NOMO-1 treated with dmso at 0.1 percent for 144 hours (cell line): ENCODE results near the gene NSF.
"Not testable (repeated sequence)": the region's sequence is repeated elsewhere in the genome, so short reads cannot be mapped to it uniquely, and the experiment has no call there.

ENCODE experiments used
- DNase-seq: peaks from one replicate; lab custom pipeline; 2025; ENCODE audit not compliant: unreplicated experiment; lab: John Stamatoyannopoulos, UW

Gene NSF

DNA sequence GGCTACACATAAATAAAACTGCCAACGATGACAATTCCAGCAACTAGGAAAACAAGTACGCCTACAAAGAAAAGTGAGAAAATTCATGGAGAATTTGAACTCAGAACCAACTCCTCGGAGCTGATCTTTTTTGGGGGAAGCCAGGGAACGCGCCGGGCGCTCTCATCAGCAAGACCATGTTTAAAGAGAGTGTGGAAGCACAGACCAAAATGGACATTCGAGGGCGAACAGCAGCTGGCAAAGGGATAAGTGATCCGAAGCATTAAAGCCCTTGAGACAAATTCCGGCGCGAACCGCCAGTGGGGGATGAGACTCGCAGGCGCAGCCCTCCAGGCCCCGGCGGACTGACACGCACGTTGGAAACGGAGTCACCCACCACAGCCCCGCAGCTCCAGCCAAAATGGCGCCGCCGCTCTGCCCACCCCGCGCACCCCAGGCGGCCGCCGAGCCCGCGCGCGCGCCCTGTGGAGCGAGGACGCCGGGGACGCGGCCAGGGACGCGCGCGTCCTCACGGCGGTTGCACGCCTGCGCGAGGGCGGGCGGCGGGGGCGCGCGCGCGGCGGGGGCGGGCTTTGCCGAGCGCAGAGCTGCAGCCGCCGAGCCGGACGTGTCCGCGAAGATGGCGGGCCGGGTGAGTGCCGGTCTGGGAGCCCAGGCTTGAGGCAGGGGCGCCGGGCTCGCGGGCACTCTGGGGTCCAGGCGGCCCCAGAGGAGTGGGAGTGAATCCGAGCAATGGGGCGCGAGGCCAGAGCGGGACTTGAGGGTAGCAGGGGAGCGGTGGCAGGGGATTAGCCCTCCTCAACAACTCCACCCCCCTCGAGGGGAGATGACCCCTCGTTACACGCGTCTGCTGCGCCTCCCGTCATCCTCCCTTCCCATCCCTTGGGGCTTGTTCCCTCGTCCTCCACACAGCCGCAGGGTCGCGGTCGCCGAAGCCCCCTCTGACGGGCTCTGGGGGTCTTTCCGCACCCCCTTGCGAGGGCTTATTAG lies at the start of gene NSF:
Gene NSF, plus strand, starts transcription at position 513 of the 990 bp plus-strand sequence. Its CDS starts 107 bp downstream, at position 620.
- DNase-seq: not testable (repeated sequence)

DNA sequence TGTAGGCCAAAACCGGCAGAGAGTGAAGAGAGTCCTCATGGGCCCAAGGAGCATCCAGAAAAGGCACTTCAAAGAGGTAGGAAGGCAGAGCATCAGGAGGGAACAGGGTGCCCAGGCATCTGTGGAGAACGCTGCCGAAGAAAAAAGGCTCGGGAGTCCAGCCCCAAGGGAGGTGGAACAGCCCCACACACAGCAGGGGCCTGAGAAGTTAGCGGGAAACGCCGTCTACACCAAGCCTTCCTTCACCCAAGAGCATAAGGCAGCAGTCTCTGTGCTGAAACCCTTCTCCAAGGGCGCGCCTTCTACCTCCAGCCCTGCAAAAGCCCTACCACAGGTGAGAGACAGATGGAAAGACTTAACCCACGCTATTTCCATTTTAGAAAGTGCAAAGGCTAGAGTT lies 41.9 kb upstream of the NSF start:
- DNase-seq: not testable (repeated sequence)

DNA sequence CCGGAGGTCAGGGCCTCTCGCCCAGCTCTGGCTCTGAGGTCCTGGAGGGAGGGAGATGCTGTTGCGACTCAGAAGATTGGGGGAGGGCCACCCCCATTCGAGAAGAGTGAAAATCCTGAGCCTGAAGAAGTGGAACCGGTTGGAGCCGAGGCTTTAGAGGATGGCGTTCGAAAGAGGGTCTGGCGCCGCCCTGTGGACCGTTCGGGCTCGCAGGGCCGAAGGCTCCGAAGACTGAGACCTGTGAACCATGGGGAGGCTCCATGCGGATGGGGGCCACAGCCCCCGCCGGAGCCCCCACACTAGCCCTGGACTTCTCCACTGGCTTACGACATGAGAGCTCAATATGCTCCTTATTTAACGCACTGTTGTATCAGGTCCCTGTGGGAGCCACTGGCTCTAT lies 31.3 kb upstream of the NSF start:
- DNase-seq: not testable (repeated sequence)

DNA sequence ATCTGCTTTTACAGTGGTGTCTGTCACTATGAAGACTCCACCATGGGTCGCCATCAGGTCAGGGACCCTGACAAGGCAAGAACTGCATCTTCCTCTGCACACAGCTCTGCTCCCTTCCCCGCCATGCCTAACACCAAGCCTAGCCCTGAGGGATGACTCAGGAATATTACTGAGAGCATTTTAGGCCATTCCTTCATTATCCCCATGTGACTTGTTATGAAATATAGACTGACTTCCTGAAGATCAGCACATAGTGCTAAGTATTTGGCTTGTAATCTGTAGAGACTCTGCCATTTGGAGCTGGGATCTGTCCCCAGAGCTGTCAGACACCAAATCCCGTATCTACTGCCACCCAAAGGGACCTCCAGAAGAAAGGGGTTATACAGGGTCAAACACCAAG lies 30.4 kb upstream of the NSF start:
- not testable (repeated sequence) for DNase-seq

DNA sequence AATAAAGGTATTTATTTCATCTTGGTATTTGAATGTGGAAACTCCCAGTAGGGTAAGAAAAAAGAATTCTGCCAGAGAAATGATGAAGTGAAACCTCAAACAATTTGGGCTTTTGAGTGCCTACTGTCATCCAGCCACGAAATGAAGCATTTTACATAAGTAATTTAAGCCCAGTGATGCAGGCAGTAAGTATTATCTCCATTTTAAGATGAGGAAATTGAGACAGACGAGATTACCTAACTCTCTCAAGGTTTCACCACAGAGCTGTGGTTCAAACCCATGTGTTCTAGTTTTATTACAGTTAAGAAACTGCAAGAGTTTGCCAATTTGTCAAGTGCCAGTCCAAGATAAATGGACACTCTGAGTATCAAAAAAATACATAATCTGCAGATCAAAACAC lies 24.2 kb upstream of the NSF start:
- DNase-seq: not testable (repeated sequence)

DNA sequence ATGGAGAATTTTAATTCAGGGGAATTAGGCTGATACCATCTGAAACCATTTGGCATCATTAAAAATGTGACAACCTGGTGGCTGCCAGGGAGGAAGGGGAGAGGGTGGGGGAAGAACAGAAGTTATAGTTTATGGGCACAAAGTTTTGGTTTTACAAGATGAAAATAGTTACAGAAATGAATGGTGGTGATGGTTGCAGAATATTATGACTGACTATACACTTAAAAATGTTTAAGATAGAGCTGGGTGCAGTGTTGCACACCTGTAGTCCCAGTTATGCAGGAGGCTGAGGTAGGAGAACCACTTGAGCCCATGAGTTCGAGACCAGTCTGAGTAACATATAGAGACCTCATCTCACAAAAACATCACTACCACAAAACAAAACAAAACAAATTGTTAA lies 23.5 kb upstream of the NSF start:
- not testable (repeated sequence) for DNase-seq

DNA sequence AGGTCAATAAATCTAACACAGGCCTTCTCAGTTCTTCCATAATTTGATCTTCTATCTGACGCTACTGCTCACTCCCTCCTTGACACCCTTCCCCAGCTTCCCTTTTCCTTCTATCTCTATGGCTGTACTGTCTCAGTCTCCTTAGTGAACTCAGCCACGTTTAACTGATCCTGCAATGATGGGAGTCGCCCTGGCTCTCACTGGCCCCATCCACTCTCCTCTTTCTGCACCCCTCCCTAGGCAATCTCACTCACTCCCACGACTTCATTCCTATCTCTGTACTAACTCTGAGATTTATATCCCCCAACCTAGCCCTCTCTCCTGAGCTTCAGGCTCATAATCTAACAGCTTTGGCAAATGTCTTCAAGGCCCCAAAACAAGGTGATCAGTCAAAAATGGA lies 18.7 kb upstream of the NSF start:
- not testable (repeated sequence) for DNase-seq

DNA sequence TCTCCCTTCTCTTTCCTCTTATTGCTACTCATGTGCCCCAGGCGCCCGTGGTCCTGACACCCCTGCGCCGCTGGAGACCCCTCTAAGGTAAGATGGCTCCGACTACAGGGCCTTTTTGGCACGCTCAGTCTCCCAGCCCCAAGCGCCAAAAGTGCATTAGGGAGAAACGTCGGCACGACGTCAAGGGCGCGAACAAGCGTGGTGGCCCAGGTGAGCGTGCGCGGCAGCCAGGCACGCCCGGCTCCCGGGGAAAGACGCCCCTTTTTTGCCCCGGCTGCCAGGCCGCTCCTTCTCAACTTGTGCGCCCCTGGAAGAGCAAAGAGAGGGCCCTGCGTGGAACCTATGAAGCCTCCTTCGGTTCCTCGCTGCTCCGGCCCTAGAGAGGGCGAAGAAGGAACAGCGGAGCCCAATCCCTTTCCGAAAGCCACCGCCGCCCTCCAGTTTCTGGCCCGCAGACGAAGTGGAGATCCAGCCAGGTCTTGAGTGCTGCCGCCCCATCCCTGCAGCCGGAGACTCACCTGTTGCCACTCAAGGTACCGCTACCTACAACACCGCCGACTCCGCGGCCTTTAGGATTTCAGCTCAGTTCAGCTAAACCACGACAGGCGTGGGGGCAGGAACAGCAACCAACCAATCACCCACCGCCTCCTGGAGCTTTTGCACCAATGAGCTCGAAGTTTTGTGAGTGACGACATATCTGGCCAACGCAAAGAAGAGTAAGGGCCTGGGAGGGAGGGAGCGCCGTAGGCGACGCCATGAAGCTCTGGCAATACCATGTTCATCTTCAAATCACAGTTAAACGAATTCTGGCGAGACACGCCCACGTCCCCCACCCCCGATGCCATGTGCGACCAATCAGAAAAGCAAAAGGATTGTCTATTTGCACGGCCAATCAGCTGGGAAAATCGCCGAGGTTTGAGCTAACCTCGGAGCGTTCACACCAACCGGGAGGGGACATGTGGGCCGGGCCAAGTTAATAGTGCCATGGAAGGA lies 11.1 kb upstream of the NSF start, which contains the start of gene ARL17A:
Gene ARL17A, minus strand, starts transcription at position 609 of the 993 bp plus-strand sequence. CDS start 3,369 bp downstream, outside the sequence.
- DNase-seq: not testable (repeated sequence)

DNA sequence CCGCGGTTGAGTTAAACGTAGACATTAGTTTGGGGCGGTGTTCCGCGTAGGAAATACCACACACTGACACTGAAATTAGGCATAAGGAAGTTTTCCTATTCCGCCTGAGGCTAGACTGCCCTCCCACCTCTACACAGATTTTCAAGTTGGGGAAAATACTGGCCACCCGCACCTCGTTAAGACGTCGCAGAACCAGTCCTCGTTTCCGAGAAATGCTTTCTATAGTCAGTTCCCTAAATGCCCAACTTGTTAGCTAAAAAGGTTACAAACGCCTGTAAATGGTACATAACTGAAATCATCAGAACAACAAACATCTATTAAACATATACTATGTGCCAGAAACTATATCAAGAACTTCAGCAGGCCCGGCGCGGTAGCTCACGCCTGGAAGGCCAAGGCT lies 10.4 kb upstream of the NSF start:
- not testable (repeated sequence) for DNase-seq

DNA sequence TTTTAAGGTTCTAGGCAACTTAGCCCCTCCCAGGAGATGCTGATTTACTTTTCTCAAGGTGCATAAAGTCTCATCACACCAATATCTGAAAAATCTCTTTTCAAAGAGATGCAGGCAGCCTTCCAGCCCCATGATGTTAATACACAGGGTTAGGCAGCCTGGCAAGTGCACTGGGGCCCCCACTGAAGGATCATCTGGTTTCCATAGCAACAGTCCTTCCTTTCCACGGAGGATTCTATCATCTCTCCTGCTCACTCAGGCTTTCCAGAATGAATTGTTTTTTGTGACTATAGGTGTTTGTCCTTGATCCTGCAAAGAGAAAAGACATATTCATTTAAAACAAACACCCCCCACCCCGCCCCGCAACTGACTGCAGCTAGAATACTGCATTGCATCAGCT lies 5.0 kb upstream of the NSF start:
- DNase-seq: not testable (repeated sequence)

DNA sequence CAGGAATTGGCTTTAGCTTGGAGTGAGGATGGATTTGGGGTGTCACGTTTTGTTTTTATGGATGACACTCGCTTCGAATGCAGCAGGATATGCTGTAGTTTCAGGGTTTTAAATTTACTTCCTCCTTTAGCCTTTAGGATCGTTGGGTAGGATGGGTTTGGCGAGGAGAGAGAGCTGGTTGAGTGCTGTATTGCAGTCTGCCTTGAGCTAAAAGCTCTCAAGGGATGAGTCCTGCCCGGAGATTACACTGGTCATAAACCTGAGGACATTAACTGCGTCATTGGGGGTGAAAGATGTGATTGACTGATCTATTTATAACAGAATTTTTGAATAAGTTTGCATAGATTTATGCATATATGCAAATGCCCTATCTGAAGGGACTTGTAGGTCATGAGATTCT lies 863 bp downstream of the NSF start:
- DNase-seq: not testable (repeated sequence)

DNA sequence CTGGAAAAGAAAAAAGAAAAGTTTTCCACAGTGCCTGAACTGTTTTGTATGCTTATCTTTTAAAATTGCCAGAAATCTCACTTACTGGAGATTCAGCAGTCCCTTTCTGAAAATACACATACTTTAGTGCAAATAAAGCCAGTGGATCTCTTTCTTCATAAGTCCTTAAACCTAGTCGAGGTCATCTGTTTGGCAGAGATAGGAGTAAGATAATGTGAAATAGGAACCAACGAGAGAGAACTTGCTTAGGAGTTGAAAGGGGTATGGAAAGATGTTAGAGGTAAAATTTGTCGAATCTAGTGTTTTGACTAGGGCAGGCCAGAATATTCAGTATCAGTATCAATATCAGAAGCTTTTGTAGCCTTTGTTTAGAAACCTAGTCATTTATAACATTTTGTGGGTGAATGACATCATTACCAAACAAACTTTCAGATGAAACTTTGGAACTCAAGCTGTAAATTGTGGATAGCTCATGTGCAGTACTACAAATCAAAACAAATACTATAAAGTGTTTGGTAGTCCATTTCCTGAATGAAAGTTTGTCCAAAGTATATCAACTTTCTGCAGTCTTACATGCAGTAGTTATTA lies 8.0 kb downstream of the NSF start:
- not testable (repeated sequence) for DNase-seq

DNA sequence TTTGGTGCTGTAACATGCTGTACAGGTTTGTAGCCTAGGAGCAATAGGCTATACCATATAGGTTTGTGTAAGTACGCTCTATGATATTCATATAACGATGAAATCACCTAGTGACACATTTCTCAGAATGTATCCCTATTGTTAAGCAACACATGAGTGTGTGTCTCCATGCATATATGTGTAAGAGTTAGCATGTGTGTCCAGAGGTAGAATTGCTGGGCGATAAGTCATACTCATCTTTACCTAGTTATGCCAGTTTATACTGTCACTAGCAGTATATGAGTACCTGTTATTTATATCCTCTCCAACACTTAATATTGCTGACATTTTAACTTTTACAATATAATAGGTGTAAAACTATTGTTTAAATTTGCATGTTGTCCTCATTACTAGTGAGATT lies 10.3 kb downstream of the NSF start:
- not testable (repeated sequence) for DNase-seq

DNA sequence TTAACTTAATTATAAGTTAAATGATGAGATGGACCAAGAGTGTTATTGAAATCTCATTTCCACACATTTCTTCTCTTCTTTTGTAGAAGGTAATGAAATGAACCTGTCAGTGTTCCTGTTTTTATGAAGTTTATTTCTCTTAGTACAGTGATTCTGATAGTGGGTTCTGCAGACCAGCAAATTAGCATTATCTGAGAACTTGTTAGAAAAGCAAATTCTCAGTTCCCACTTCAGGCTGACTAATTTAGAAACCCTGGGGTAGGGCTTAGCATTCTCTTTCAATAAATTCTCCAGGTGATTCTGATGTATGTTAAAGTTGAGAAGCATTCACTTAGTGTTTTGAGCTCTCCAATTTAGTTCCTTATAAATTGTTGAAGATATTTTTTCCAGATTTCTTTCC lies 12.7 kb downstream of the NSF start:
- DNase-seq: not testable (repeated sequence)

DNA sequence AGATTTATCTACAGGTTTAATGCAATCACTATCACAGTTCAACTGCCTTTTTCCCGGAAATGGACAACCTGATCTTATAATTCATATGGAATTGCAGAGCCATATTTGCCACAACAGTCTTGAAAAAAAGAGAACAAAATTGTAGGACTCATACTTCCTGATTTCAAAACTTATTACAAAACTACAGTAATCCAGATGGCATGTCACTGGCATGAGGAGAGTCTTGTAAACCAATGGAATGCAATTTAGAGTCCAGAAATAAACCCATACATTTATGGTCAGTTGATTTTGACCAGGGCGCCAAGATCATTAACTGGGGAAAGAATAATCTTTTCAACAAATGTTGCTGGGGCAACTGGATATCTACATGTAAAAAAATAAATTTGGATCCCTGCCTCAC lies 20.8 kb downstream of the NSF start:
- DNase-seq: not testable (repeated sequence)

DNA sequence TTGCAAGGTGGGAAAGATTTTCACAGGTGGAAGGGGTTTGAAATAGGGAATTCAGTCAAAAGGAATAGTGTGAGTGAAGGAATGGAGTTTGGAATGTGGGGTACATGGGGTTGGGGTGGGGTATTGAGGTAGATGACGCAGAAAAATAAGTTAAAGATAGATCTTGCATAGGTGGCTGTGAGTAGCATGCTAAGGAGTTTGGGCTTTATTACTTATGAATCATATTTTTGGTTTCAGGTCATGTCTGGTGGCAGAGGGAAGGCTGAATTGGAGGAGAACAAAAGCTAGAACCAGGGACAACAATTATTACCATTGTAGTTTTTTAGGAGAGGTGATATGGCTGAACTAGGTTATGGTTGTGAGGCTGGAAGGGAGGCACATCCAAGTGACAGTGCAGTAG lies 23.4 kb downstream of the NSF start:
- not testable (repeated sequence) for DNase-seq

DNA sequence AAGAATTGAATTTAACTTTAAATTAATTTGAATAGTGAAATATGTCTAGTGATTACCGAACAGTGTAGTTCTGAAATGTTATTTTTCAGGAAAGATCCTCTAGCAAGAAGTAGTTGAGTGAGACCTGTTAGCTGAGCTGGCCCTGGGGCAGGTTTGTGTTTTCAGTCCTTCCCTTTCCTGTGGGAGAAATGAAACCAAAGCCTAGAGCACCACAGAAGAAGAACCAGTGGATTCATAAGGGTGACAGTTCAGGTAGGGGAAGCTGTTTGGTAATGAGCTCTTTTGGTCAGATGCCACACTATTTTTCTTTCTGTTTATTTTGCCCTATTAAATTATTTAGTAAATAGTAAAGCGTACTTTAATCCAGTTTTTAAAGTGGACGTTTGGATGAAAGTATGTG lies 26.7 kb downstream of the NSF start:
- DNase-seq: not testable (repeated sequence)

DNA sequence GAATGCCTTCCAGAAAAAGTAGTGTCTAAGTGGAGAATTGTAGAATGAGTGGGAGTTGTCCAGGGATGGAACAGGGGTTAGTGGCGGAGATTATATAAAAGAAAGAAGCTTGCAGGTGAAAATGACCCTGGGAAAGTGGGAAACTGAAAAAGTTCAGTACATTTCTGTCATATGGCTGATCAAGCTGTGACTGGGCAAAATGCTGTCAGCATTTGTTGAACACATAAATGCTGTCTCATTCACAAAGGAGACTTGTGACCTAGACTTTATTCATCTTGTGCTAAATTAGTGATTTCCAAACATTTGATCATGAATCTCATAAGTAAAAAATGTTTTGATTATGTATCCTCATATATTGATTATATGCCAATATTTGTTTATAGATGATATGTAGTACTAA lies 28.5 kb downstream of the NSF start:
- DNase-seq: not testable (repeated sequence)

DNA sequence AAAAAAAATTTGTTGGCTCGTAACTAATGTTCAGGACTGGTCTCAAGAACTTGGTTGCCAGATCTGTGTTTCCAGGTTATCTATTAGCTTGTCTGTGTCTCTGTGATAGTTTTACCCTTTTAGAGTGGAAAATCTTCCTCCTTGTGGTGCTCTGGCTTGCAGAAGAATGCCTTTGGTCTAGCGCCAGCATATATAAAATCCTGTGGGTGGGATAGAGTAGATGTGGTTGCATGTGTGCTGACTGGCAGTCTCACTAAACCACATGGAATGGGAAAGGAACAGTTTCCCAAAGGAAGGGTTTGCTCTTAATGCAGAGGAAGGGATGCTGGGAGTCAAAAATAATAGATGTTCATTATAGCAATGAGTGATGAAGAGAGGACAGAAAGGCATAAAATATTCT lies 33.3 kb downstream of the NSF start:
- not testable (repeated sequence) for DNase-seq

DNA sequence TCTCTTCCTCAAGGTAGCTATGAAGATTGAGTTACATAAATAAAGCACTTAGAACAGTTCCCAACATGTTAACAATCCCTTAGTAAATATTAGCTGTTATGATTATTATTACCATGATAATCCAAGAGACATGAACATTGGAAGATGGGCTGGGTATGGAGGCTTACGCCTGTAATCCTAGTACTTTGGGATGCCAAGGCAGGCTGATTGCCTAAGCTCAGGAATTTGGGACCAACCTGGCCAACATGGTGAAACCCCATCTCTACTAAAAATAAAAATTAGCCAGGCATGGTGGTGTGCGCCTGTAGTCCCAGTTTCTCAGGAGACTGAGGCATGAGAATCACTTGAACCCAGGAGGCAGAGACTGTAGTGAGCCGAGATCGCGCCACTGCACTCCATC lies 34.3 kb downstream of the NSF start:
- not testable (repeated sequence) for DNase-seq

DNA sequence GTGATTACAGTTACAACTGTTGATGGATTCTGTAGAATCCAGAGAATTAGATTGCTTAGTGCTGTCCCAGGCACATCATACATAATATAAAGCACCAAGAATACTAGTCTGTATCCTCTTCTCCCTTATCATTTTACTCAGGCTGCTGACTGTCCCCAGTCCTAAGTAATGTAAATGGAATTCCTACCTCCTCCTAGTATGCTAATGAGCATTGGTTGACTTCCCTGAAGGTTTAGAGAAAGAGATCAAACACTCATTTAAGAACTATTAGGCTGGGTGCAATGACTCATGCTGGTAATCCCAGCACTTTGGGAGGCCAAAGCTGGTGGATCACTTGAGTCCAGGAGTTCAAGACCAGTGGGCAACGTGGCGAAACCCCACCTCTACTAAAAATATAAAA lies 37.0 kb downstream of the NSF start:
- not testable (repeated sequence) for DNase-seq
